GM12864 (cell line): ENCODE data around the gene EXOSC1.
A peak's percentile ranks its signal among the peaks of the same experiment; 100 is the strongest.

Source experiments
- DNase-seq: peaks from one replicate; pipeline ENCODE4 v3.0.0-alpha.2; 2011; ENCODE audit warnings: low read depth
- H3K4me3 ChIP-seq: 2 replicates; pipeline ENCODE4 v1.5.1; 2011; ENCODE audit warnings: mild to moderate bottlenecking, low read depth, low read length, control low read depth
- TF ChIP-seq, protein P1 (sequence below): IDR thresholded peaks from 2 replicates; pipeline ENCODE4 v1.5.1; 2011; ENCODE audit warnings: low read depth, mild to moderate bottlenecking, moderate library complexity, low read length, control low read depth, inconsistent platforms; ENCODE audit errors: missing control alignments

Gene EXOSC1

GRCh38 chr10:97445357-97445721 lies 467 bp downstream of the EXOSC1 start:
- TF ChIP-seq, protein P1, sequence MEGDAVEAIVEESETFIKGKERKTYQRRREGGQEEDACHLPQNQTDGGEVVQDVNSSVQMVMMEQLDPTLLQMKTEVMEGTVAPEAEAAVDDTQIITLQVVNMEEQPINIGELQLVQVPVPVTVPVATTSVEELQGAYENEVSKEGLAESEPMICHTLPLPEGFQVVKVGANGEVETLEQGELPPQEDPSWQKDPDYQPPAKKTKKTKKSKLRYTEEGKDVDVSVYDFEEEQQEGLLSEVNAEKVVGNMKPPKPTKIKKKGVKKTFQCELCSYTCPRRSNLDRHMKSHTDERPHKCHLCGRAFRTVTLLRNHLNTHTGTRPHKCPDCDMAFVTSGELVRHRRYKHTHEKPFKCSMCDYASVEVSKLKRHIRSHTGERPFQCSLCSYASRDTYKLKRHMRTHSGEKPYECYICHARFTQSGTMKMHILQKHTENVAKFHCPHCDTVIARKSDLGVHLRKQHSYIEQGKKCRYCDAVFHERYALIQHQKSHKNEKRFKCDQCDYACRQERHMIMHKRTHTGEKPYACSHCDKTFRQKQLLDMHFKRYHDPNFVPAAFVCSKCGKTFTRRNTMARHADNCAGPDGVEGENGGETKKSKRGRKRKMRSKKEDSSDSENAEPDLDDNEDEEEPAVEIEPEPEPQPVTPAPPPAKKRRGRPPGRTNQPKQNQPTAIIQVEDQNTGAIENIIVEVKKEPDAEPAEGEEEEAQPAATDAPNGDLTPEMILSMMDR: no peak
- peak overlapping the region; percentile 89 for H3K4me3 ChIP-seq
- no peak for DNase-seq

DNA sequence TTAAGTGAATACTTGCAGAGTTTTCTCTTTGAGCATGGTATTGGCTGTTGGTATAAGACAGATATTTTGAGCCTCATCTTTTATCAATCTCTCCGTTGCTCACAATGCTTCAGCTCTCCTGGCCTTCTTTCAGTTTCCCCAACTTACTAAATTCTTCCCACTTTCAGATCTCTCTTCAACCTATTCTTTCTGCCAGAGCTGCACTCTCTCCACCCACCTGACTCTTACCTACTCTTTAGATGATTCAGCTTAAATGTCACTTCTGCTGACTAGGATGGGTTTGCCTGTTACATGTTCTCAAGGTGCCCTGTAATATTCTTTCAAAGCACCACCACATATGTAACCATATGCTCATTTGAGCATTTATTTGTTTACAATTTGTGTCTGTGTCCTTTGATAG lies 1.6 kb downstream of the EXOSC1 start:
- TF ChIP-seq, protein P1: no peak
- no peak for DNase-seq
- peak overlapping the region; percentile 89; the same call in 1 of the 2 replicates for H3K4me3 ChIP-seq

- TF ChIP-seq, protein P1: no peak
- DNase-seq: no peak
- no peak overlapping the region for H3K4me3 ChIP-seq
Measured at GRCh38 chr10:97442277-97442676, 3.5 kb downstream of the EXOSC1 start.

DNA sequence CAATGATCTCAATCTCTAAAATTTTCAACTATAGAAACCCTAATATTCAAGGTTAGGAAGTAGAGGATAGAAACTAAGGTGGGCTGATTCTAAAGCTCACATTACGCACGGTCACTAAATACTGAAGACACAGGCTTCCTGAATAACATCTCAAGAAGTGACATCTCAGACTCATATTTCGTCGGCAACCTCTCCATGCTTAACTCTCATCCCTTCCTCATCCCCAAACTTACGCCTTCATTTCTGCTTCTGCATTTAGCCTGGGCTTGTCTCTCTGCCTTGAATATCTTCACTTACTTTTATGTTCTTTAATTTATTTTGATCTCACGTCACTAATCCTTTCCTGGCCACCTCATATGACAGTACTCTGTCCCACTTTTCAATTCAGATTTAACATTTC lies 10.6 kb downstream of the EXOSC1 start:
- H3K4me3 ChIP-seq: no peak overlapping the region
- TF ChIP-seq, protein P1: no peak
- no peak for DNase-seq

GRCh38 chr10:97434557-97434956 lies 11.2 kb downstream of the EXOSC1 start:
- DNase-seq: no peak
- H3K4me3 ChIP-seq: no peak overlapping the region
- TF ChIP-seq, protein P1: no peak

- no peak overlapping the region for H3K4me3 ChIP-seq
- TF ChIP-seq, protein P1: no peak
- DNase-seq: no peak
Measured at GRCh38 chr10:97434055-97434454, 11.8 kb downstream of the EXOSC1 start.

- H3K4me3 ChIP-seq: peak overlapping the region; percentile 71
- TF ChIP-seq, protein P1: no peak
- DNase-seq: no peak
Measured at GRCh38 chr10:97428572-97428981, 17.2 kb downstream of the EXOSC1 start.
